Epithelial cell of prostate (primary cell): Measurements from ENCODE around the gene RHEB.

Source experiments
- DNase-seq: peaks from one replicate; pipeline ENCODE4 v3.0.0-alpha.2; 2011; ENCODE audit warnings: low read depth, low spot score
- H3K27ac ChIP-seq: fragments of 450-650 bp; 2 replicates; pipeline ENCODE4 v1.5.1; 2017; ENCODE audit warnings: mild to moderate bottlenecking

Gene RHEB

GRCh38 chr7:151505433-151505832, 14.3 kb downstream of the RHEB start:
- H3K27ac ChIP-seq: peak overlapping the region; percentile 74
- DNase-seq: no peak

- H3K27ac ChIP-seq: peak overlapping the region; percentile 74
- no peak for DNase-seq
Observed at GRCh38 chr7:151504715-151505326, 14.9 kb downstream of the RHEB start.

GRCh38 chr7:151503902-151504714, 15.6 kb downstream of the RHEB start:
- DNase-seq: peak; percentile 34
- peak overlapping the region; percentile 74 for H3K27ac ChIP-seq

GRCh38 chr7:151501676-151502075, 18.0 kb downstream of the RHEB start:
- no peak overlapping the region for H3K27ac ChIP-seq
- DNase-seq: no peak

DNA sequence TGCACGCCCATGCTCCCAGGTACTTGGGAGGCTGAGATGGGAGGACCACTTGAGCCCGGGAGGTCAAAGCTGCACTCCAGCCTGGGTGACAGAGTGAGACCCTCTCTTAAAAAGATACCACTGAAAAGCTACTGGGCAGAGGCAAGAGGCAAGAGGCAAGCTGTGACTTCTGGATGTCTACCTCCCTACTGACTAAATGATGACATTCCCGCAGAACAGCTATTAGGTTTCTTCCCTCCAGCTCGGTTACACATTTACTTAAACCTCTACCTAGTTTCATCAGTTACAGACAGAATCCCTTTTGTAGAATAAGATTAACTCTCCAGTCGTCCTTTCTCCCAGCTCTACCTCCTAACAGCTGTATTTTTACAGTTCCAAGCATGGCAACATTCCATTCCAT, 21.2 kb downstream of the RHEB start:
- no peak for DNase-seq
- no peak overlapping the region for H3K27ac ChIP-seq

DNA sequence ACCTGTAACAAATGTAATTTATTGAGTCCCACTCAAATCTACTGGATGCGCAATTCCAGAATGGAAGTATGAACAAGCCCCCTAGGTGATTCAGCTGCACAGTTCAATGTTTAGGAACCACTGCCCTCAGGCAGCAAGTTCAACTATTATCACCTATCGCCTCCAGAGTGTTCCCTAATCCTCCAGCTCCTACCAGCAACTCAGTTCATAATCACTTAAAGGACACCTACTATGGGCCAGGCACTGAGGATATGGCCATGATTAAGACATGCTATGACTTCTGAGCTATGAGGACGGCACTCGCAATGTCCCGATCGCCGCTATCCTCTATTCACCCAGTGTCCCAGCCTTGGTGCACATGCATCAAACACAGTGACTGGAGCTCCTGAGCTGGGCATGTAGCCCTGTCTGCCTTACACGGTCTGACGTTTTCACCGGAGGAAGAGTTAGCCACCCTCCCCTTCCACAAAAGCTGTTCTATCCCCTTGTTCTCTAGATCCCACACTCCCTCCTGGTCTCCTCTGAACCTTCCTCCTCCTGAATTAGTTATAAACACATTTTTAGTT, 22.3 kb downstream of the RHEB start:
- DNase-seq: no peak
- no peak overlapping the region for H3K27ac ChIP-seq

- no peak for DNase-seq
Observed at GRCh38 chr7:151495360-151495759, 24.3 kb downstream of the RHEB start.

GRCh38 chr7:151494298-151495284, 25.1 kb downstream of the RHEB start:
- DNase-seq: no peak

More at GRCh38 chr7:151495360-151495759, 24.3 kb downstream of the RHEB start:
- H3K27ac ChIP-seq: no peak overlapping the region

GRCh38 chr7:151493083-151493482, 26.6 kb downstream of the RHEB start:
- no peak for DNase-seq
- peak overlapping the region; percentile 64 for H3K27ac ChIP-seq

More at GRCh38 chr7:151494298-151495284, 25.1 kb downstream of the RHEB start:
- no peak overlapping the region for H3K27ac ChIP-seq

DNA sequence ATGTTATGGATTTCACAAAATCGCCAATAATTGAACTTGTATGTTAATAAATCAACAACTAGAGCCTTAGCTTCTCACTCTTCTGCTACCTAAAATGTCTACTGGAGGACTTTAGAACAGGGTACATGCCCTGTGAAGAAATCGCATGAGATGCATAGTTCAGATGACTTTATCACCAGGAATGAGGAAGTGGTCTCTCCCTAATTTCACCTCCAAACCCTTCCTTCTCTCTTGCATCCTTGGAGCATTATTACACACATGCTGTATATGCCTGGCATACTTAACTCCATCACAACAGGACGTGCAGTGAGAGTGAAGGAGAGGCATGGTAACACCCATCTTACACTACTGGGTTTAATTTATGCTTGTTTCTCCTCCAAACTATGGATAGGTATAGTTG, 27.8 kb downstream of the RHEB start:
- peak; percentile 72 for DNase-seq
- H3K27ac ChIP-seq: peak overlapping the region; percentile 64

- DNase-seq: no peak
- H3K27ac ChIP-seq: no peak overlapping the region
Observed at GRCh38 chr7:151490456-151491105, 29.1 kb downstream of the RHEB start.

GRCh38 chr7:151489498-151489897, 30.2 kb downstream of the RHEB start:
- H3K27ac ChIP-seq: no peak overlapping the region

DNA sequence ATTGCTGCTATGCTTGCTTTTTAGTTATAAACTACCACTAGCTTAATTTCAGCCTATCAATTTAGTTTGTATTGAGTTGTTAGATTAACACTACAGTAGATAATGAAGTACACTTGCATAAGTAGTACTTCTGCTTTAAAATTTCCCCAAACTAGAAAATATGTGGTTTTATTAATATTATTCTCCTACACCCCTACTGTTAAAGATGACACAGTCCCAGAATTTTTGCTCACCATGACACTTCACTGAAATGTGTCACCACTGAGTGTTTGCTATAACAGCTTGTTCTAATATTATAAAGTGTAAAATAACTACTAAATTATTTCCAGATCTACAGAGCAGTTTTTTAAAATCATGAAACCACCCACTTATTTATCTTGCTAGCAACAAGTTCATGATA, 31.6 kb downstream of the RHEB start:
- no peak overlapping the region for H3K27ac ChIP-seq
- DNase-seq: no peak

More at GRCh38 chr7:151489498-151489897, 30.2 kb downstream of the RHEB start:
- no peak for DNase-seq

GRCh38 chr7:151487228-151487627, 32.5 kb downstream of the RHEB start:
- H3K27ac ChIP-seq: no peak overlapping the region
- no peak for DNase-seq

DNA sequence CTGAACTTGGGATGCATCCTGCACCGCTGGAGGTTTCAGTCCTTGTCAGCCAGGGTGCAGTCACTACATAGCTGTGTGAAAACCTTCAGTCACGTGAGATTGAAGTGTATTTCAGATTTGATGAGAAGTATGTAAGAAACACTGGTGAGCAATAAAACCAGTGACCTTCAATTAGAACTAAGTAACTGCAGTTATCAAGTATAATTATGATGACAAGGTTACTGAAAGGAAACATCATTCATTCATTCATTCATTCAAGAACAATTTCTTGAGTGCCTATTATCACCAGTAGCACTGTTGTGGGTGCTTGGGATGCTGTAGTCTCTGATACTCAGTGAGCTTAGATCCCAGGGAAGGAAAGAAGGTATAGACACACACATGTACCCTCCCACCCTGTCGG, 33.6 kb downstream of the RHEB start:
- no peak for DNase-seq
- peak overlapping the region; percentile 77 for H3K27ac ChIP-seq

DNA sequence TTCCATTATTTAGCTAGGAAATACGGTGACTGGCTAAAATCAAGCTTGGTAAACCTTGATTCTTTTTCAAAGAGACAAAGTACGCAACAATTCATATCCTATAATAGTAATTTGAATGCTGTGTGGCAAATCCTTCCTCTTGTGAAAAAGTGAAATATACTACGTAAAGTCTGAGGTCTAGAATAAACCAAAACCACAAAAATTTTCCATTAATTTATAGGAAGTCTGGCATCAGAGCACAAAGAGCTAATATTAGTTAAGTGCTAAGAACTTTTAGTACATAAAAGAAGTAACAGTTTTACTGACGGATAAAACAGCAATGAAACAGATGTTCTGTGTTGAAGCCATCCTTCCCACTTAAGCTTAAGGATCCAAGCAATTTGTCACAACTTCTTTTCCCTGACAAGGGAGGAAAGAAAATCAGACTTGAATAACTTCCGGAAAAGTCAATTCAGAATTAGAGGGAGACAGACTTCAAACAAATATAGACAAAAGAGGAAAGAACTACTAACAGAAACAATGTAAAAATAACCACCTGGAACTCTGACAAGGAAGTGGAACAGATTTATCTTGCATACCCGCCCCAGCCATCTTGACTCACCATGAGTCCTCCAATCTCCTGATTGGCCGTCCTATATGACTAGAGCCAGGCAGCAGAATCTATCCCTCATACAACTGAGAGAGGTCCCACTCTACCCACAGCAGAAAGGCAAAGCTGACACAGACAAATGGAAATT, 34.6 kb downstream of the RHEB start:
- peak overlapping the region; percentile 77 for H3K27ac ChIP-seq

DNA sequence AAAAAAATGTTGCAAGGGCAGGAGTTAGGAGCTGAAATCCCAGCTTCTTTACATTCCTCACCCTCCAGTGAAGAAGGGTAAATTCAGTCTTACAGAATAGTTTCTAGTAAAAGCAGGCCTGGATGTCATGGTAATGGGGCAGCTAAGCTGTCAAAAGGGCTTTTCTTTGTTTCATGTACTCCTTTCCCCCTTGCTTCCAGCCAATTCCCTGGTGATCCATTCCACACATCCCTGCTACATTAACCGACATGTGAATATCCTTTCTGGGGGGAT, 36.0 kb downstream of the RHEB start:
- H3K27ac ChIP-seq: no peak overlapping the region

More for the DNA sequence above, 34.6 kb downstream of the RHEB start:
- DNase-seq: peak; percentile 59

DNA sequence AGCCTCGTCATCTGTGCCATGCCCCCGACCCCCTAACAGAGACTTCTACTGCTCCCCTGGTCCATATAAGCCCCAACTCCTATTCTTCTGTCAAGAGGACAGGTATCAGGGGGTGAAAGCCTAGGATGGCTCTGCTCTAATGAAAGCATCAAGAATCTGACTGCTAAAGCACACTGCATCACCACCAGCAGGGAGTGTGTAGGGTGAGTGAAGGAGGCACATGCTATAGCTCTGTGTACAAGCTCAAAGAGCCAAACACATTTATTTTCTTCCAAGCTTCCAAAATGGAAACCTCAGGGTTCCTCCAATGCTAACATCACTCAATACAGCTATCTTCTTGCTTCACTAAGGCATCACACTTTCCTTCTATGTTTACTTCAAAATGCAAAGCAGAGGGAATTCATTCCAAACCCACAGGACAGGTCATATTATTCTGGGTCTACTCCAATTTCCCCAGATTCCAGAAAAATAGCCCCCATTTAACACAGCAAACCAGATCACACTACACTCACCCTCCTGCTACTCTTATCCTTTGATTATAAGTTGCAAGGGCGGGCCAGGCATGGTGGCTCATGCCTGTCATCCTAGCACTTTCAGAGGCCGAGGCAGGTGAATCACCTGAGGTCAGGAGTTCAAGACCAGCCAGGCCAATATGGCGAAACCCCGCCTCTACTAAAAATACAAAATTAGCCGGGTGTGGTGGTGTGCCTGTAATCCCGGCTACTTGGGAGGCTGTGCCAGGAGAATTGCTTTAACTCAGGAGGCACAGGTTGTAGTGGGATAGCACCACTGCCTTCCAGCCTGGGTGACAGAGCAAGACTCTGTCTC, 36.6 kb downstream of the RHEB start:
- DNase-seq: no peak
- H3K27ac ChIP-seq: no peak overlapping the region

More for the DNA sequence above, 36.0 kb downstream of the RHEB start:
- DNase-seq: no peak
